BE2C (cell line): ENCODE results near the gene RNF215.

Experiments
- DNase-seq: peaks from one replicate; pipeline ENCODE4 v3.0.0-alpha.2; 2020
- H3K27me3 ChIP-seq: fragments of 250-450 bp; sonication (Bioruptor Pico); 2 replicates; pipeline ENCODE4 v1.5.1; 2020; ENCODE audit warnings: mild to moderate bottlenecking
- H3K36me3 ChIP-seq: fragments of 250-450 bp; sonication (Bioruptor Pico); 2 replicates; pipeline ENCODE4 v1.5.1; 2020; ENCODE audit warnings: mild to moderate bottlenecking
- H3K4me1 ChIP-seq: fragments of 250-450 bp; sonication (Bioruptor Pico); 2 replicates; pipeline ENCODE4 v1.5.1; 2020
- H3K4me3 ChIP-seq: 2 replicates; pipeline ENCODE4 v1.5.1; 2011; ENCODE audit warnings: low read depth, low read length
- H3K9me3 ChIP-seq: fragments of 250-450 bp; sonication (Bioruptor Pico); 2 replicates; pipeline ENCODE4 v1.5.1; 2020
- CTCF ChIP-seq: IDR thresholded peaks from 2 replicates; pipeline ENCODE4 v1.5.1; 2012; ENCODE audit warnings: mild to moderate bottlenecking, low read depth, low read length

Gene RNF215

GRCh38 chr22:30398685-30399680 is 11.8 kb upstream of the RNF215 start:
- no peaks in the 10 kb centered on the region for H3K9me3 ChIP-seq
- no peaks in the 10 kb centered on the region for H3K36me3 ChIP-seq
- peaks cover 5% of the 10 kb centered on the region; the same call in 1 of the 2 replicates for H3K27me3 ChIP-seq
- no peaks in the 10 kb centered on the region for H3K4me1 ChIP-seq
- DNase-seq = no peak
- TF ChIP-seq CTCF = no peak
- H3K4me3 ChIP-seq = no peak overlapping the region

GRCh38 chr22:30397656-30398635 is 10.7 kb upstream of the RNF215 start:
- Histone ChIP-seq H3K4me3 (peak overlapping the region; percentile 36), H3K4me1 (no peaks in the 10 kb centered on the region), H3K27me3 (peaks cover 5% of the 10 kb centered on the region; the same call in 1 of the 2 replicates), H3K9me3 (no peaks in the 10 kb centered on the region), H3K36me3 (no peaks in the 10 kb centered on the region)
- no peak for TF ChIP-seq CTCF
- no peak for DNase-seq

- Histone ChIP-seq H3K9me3 (no peaks in the 10 kb centered on the region), H3K4me3 (peak within 1 kb of the TSS; percentile 36), H3K4me1 (no peaks in the 10 kb centered on the region), H3K27me3 (peaks cover 5% of the 10 kb centered on the region; the same call in 1 of the 2 replicates), H3K36me3 (no peaks in the 10 kb centered on the region)
- TF ChIP-seq CTCF = no peak
- peak; percentile 67 for DNase-seq
Observed at GRCh38 chr22:30396871-30397655, 9.9 kb upstream of the RNF215 start, which contains the start of gene SEC14L2. Gene SEC14L2, plus strand, starts transcription at chr22:30397018. Its CDS starts 99 bp downstream, at chr22:30397117.

- no peak for DNase-seq
- Histone ChIP-seq H3K9me3 (no peaks in the 10 kb centered on the region), H3K4me1 (peaks cover 6% of the 10 kb centered on the region), H3K27me3 (peaks cover 5% of the 10 kb centered on the region; the same call in 1 of the 2 replicates), H3K4me3 (no peak overlapping the region), H3K36me3 (no peaks in the 10 kb centered on the region)
- no peak for TF ChIP-seq CTCF
Observed at GRCh38 chr22:30393885-30394284, 6.7 kb upstream of the RNF215 start.

GRCh38 chr22:30393322-30393680 is 6.1 kb upstream of the RNF215 start:
- H3K36me3 ChIP-seq = no peaks in the 10 kb centered on the region
- TF ChIP-seq CTCF = no peak
- no peak for DNase-seq
- H3K4me1 ChIP-seq = peaks cover 6% of the 10 kb centered on the region
- no peak overlapping the region for H3K4me3 ChIP-seq
- H3K9me3 ChIP-seq = no peaks in the 10 kb centered on the region
- H3K27me3 ChIP-seq = peaks cover 5% of the 10 kb centered on the region; the same call in 1 of the 2 replicates
